ENCODE results near the gene RAD51B. TPM values are rescaled to one million over a fixed set of nuclear protein-coding genes. Genes with fewer than 3 reads are reported as not detected.
A peak's percentile ranks its signal among the peaks of the same experiment; 100 is the strongest.

Gene RAD51B
- total and polyA plus RNA-seq, 2 of the 13 experiments (the other 11 are each of a cell fraction or from before 2014, with no cell fraction given) = 7.0 to 9.5 TPM

DNA sequence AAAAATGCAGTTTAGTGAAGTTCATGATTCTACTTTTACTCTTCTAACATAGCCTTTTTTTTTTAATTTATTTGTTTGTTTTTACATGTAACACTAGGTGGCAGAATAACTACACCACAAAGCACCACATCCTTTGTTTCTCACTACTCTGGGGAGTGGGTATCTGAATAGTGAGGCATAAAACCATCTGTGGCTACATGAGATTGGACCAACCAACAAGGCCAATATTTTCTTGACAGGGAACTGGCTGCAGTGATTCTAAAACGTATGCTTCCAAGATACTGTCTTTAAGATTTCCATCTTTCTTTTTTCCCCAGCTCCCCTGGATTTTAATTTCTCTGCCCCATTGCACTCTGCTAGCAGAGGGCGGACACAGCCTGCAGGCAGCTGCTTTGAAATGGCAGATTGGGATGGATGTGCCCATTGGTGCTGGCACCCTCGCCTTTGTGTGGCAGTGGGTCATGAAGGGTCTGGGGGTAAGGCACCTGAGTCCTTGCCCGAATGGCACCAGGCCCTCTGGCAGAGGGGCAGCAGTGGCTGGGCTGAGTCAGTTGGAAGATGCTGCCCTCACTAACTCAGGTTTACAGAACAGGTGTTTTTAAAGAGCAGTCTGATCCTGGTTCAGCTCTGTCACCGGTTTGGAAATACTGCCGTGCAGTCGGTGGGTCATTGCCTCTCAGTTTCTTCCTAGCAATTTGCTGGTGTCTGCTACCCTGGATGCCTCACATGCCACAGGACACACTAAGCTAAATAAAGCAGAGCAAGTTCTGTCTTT lies 429.1 kb downstream of the RAD51B start (continued):
- TF ChIP-seq, protein P1, sequence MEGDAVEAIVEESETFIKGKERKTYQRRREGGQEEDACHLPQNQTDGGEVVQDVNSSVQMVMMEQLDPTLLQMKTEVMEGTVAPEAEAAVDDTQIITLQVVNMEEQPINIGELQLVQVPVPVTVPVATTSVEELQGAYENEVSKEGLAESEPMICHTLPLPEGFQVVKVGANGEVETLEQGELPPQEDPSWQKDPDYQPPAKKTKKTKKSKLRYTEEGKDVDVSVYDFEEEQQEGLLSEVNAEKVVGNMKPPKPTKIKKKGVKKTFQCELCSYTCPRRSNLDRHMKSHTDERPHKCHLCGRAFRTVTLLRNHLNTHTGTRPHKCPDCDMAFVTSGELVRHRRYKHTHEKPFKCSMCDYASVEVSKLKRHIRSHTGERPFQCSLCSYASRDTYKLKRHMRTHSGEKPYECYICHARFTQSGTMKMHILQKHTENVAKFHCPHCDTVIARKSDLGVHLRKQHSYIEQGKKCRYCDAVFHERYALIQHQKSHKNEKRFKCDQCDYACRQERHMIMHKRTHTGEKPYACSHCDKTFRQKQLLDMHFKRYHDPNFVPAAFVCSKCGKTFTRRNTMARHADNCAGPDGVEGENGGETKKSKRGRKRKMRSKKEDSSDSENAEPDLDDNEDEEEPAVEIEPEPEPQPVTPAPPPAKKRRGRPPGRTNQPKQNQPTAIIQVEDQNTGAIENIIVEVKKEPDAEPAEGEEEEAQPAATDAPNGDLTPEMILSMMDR (CRISPR knock-in tag; IDR thresholded peaks at IDR 0.05) = peak; percentile 69
- TF ChIP-seq, protein P2, sequence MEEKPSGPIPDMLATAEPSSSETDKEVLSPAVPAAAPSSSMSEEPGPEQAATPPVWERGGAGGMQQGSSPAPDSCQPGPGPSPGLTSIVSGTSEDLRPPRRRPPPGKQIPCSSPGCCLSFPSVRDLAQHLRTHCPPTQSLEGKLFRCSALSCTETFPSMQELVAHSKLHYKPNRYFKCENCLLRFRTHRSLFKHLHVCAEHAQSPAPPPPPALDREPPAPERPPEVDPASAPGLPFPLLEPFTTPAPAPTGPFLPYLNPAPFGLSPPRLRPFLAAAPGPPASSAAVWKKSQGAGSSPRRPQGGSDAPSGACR (CRISPR knock-in tag; IDR thresholded peaks at IDR 0.05) = no peak
- TF ChIP-seq DPF2 (CRISPR knock-in tag; IDR thresholded peaks at IDR 0.05; ENCODE audit: borderline replicate concordance, low read depth) (no peak), NFATC3 (CRISPR knock-in tag; IDR thresholded peaks at IDR 0.05) (0 out of 2 replicates have a peak, but pooled peaks have one; percentile 46), PHF20 (CRISPR knock-in tag; IDR thresholded peaks at IDR 0.05) (no peak)
- TF ChIP-seq, protein P3, sequence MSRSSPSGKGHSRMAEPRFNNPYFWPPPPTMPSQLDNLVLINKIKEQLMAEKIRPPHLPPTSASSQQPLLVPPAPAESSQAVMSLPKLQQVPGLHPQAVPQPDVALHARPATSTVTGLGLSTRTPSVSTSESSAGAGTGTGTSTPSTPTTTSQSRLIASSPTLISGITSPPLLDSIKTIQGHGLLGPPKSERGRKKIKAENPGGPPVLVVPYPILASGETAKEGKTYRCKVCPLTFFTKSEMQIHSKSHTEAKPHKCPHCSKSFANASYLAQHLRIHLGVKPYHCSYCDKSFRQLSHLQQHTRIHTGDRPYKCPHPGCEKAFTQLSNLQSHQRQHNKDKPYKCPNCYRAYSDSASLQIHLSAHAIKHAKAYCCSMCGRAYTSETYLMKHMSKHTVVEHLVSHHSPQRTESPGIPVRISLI (CRISPR knock-in tag; IDR thresholded peaks at IDR 0.05; ENCODE audit: borderline replicate concordance) = peak; percentile 70; the same call in 1 of the 2 replicates
- TF ChIP-seq, protein P4, sequence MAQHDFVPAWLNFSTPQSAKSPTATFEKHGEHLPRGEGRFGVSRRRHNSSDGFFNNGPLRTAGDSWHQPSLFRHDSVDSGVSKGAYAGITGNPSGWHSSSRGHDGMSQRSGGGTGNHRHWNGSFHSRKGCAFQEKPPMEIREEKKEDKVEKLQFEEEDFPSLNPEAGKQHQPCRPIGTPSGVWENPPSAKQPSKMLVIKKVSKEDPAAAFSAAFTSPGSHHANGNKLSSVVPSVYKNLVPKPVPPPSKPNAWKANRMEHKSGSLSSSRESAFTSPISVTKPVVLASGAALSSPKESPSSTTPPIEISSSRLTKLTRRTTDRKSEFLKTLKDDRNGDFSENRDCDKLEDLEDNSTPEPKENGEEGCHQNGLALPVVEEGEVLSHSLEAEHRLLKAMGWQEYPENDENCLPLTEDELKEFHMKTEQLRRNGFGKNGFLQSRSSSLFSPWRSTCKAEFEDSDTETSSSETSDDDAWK (CRISPR knock-in tag; IDR thresholded peaks at IDR 0.05) = no peak
- TF ChIP-seq, protein P5, sequence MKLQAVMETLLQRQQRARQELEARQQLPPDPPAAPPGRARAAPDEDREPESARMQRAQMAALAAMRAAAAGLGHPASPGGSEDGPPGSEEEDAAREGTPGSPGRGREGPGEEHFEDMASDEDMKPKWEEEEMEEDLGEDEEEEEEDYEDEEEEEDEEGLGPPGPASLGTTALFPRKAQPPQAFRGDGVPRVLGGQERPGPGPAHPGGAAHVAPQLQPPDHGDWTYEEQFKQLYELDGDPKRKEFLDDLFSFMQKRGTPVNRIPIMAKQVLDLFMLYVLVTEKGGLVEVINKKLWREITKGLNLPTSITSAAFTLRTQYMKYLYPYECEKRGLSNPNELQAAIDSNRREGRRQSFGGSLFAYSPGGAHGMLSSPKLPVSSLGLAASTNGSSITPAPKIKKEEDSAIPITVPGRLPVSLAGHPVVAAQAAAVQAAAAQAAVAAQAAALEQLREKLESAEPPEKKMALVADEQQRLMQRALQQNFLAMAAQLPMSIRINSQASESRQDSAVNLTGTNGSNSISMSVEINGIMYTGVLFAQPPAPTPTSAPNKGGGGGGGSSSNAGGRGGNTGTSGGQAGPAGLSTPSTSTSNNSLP (IDR thresholded peaks at IDR 0.05; ENCODE audit: low read depth, low read length) = peak; percentile 33; the same call in 1 of the 2 replicates
- TF ChIP-seq, protein P6, sequence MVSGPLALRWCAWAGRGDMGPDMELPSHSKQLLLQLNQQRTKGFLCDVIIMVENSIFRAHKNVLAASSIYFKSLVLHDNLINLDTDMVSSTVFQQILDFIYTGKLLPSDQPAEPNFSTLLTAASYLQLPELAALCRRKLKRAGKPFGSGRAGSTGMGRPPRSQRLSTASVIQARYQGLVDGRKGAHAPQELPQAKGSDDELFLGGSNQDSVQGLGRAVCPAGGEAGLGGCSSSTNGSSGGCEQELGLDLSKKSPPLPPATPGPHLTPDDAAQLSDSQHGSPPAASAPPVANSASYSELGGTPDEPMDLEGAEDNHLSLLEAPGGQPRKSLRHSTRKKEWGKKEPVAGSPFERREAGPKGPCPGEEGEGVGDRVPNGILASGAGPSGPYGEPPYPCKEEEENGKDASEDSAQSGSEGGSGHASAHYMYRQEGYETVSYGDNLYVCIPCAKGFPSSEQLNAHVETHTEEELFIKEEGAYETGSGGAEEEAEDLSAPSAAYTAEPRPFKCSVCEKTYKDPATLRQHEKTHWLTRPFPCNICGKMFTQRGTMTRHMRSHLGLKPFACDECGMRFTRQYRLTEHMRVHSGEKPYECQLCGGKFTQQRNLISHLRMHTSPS (CRISPR knock-in tag; IDR thresholded peaks at IDR 0.05; ENCODE audit: low read depth) = no peak

Data from HepG2 (cell line).